Esophagus muscularis mucosa (tissue), 3 donors: Measurements from ENCODE around the gene EEPD1.

Experiments
- CTCF ChIP-seq, 3 experiments: fragments of 200-600 bp in 2 of 3; fragments of 450-650 bp in 1 of 3; sonication (generic) in 2 of 3; IDR thresholded peaks; one replicate each; pipeline ENCODE4 v1.5.1; 2017 to 2019; ENCODE audit warnings: antibody characterized with exemption in 3 of 3, mild to moderate bottlenecking in 2 of 3, moderate library complexity in 1 of 3
- POLR2A ChIP-seq: fragments of 450-650 bp; IDR thresholded peaks from one replicate; pipeline ENCODE4 v1.6.1; 2017; ENCODE audit warnings: antibody characterized with exemption, moderate library complexity, mild to moderate bottlenecking, low read depth
- POLR2AphosphoS5 ChIP-seq, 2 donors: sonication (generic); formaldehyde crosslinking; IDR thresholded peaks; one replicate each; pipeline ENCODE4 v1.6.1; 2017; ENCODE audit warnings: antibody characterized with exemption in 2 of 2

GRCh38 chr7:36231406-36231805, 78.4 kb downstream of the EEPD1 start:
- TF ChIP-seq CTCF (IDR thresholded peaks at IDR 0.05) (no peak), POLR2A (no peak), POLR2AphosphoS5 (IDR thresholded peaks at IDR 0.05) (no peak)
